Left kidney (tissue), 1 donor: Measurements from ENCODE around the gene RPS18. TPM values are rescaled to one million over a fixed set of nuclear protein-coding genes. Genes with fewer than 3 reads are reported as not detected.

ENCODE experiments used
- polyA plus RNA-seq: library from polyadenylated mRNA; unstranded; fragments of 120-200 nt; gene quantifications from one replicate; pipeline ENCODE4 v1.2.1, GENCODE V29; 2013; ENCODE audit not compliant: insufficient read length

RPS18 gene
- polyA plus RNA-seq, 1 donor = 2,698 TPM

Other genes starting within 250 kb of the RPS18 start
- 20.2 TPM for gene HLA-DPA1, start 198.4 kb upstream of the RPS18 start, polyA plus RNA-seq
- gene HLA-DPB1, start 196.1 kb upstream of the RPS18 start, polyA plus RNA-seq = 13.5 TPM
- gene COL11A2, start 79.6 kb upstream of the RPS18 start, polyA plus RNA-seq = 5.9 TPM
- 65.6 TPM for gene RXRB, start 71.4 kb upstream of the RPS18 start, polyA plus RNA-seq
- 115 TPM for gene SLC39A7, start 71.2 kb upstream of the RPS18 start, polyA plus RNA-seq
- gene HSD17B8, start 67.4 kb upstream of the RPS18 start, polyA plus RNA-seq = 23.9 TPM
- 53.4 TPM for gene RING1, start 63.6 kb upstream of the RPS18 start, polyA plus RNA-seq
- gene VPS52, start 199 bp upstream of the RPS18 start, polyA plus RNA-seq = 100 TPM
- gene B3GALT4, start 5.0 kb downstream of the RPS18 start, polyA plus RNA-seq = 4.0 TPM
- gene WDR46, start 17.2 kb downstream of the RPS18 start, polyA plus RNA-seq = 59.7 TPM
- gene PFDN6, start 17.5 kb downstream of the RPS18 start, polyA plus RNA-seq = 65.4 TPM
- 119 TPM for gene RGL2, start 26.9 kb downstream of the RPS18 start, polyA plus RNA-seq
- 37.6 TPM for gene TAPBP, start 42.0 kb downstream of the RPS18 start, polyA plus RNA-seq
- 20.9 TPM for gene ZBTB22, start 45.7 kb downstream of the RPS18 start, polyA plus RNA-seq
- gene DAXX, start 50.9 kb downstream of the RPS18 start, polyA plus RNA-seq = 59.0 TPM
- gene KIFC1, start 119.7 kb downstream of the RPS18 start, polyA plus RNA-seq = 62.9 TPM
- 68.8 TPM for gene PHF1, start 138.9 kb downstream of the RPS18 start, polyA plus RNA-seq
- 211 TPM for gene CUTA, start 146.0 kb downstream of the RPS18 start, polyA plus RNA-seq
- gene SYNGAP1, start 148.0 kb downstream of the RPS18 start, polyA plus RNA-seq = 40.9 TPM
- gene ZBTB9, start 182.5 kb downstream of the RPS18 start, polyA plus RNA-seq = 16.4 TPM